Activated CD8-positive, alpha-beta T cell treated with anti-CD3 and anti-CD28 coated beads, Interleukin-2, amount 10 ng/mL, durations not matched to agents 7 days and 5 days (primary cell): ENCODE measurements around the gene SERINC4. TPM values are rescaled to one million over a fixed set of nuclear protein-coding genes. Genes with fewer than 3 reads are reported as not detected.
"Not testable (repeated sequence)": the region's sequence is repeated elsewhere in the genome, so short reads cannot be mapped to it uniquely, and the experiment has no call there.

Experiments
- ATAC-seq: fragments of 150-1000 bp; cut with Tn5 transposase; one replicate; pipeline ENCODE4 v1.10.0; 2021; ENCODE audit warnings: moderate library complexity
- CTCF ChIA-PET: fragments of 350-600 bp; sonication (Branson Sonifier 250); formaldehyde crosslinking; loops from one replicate; lab custom pipeline; 2021; ENCODE audit warnings: antibody characterized with exemption; lab: Charles Lee
- POLR2A ChIA-PET: fragments of 350-600 bp; sonication (Branson Sonifier 250); formaldehyde crosslinking; loops from one replicate; lab custom pipeline; 2021; ENCODE audit warnings: antibody characterized with exemption; lab: Charles Lee
- DNase-seq: peaks from one replicate; pipeline ENCODE4 v3.0.0-alpha.2; 2020
- H3K27ac Mint-ChIP-seq: one replicate; pipeline ENCODE4 v1.8.0; 2021; ENCODE audit warnings: mild to moderate bottlenecking, mixed read lengths
- H3K27me3 Mint-ChIP-seq: one replicate; pipeline ENCODE4 v1.8.0; 2021; ENCODE audit warnings: low read depth, mixed read lengths
- H3K36me3 Mint-ChIP-seq: one replicate; pipeline ENCODE4 v1.8.0; 2021; ENCODE audit warnings: low read depth, mixed read lengths
- H3K4me1 Mint-ChIP-seq: one replicate; pipeline ENCODE4 v1.8.0; 2021; ENCODE audit warnings: low read depth, mixed read lengths
- H3K4me3 Mint-ChIP-seq: one replicate; pipeline ENCODE4 v1.8.0; 2021; ENCODE audit warnings: mild to moderate bottlenecking, mixed read lengths
- H3K9me3 Mint-ChIP-seq: one replicate; pipeline ENCODE4 v1.8.0; 2022; ENCODE audit warnings: mixed read lengths; ENCODE audit not compliant: insufficient read depth
- total RNA-seq, 2 experiments: library from RNA; stranded (reverse); gene quantifications; one replicate each; pipeline ENCODE4 v1.2.3, GENCODE V29; 2021

The SERINC4 gene
- under 1 TPM; 0.21 to 0.39 TPM for total RNA-seq

DNA sequence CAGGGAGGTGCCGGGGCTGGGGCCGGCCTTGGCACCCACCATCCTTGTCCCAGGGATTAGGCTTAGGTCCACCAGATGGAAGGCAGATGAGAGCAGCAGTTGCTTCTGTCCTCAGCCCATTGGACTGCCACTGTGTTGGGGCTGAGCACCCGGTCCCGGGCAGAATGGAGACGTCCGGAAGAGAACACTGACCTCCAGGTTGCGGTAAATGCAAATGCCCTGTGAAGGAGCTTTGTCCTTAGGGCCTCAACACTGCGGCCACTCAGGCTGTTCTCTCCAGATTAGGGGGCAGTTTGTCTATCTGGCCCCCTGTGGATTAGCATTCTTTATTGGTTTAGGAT lies at the start of gene SERINC4:
Gene SERINC4, minus strand, starts transcription at position 276 of the 341 bp plus-strand sequence. Its CDS starts 234 bp downstream, at position 42.
- no peaks in the 10 kb centered on the region for H3K27me3 Mint-ChIP-seq
- no peak for ATAC-seq
- peak within 1 kb of the TSS; percentile 98 for H3K4me3 Mint-ChIP-seq
- peaks cover 49% of the 10 kb centered on the region for H3K4me1 Mint-ChIP-seq
- H3K9me3 Mint-ChIP-seq: no peaks in the 10 kb centered on the region
- no peak for DNase-seq
- CTCF ChIA-PET: interaction anchor here (0.8 to 1.8 kb wide), 4 partner anchors 8 to 28 kb away, joined by 3 to 8 read pairs (median 4); partner anchors contain the start of genes MFAP1 and SERF2
- H3K27ac Mint-ChIP-seq: peak within 1 kb of the TSS; percentile 98
- peaks cover 69% of the 10 kb centered on the region for H3K36me3 Mint-ChIP-seq
- POLR2A ChIA-PET: interaction anchor here (0.5 to 3.4 kb wide), 12 partner anchors 8 to 619 kb away, joined by 3 to 23 read pairs (median 6); partner anchors contain the start of genes ELL3, MFAP1, PDIA3 and SERF2

DNA sequence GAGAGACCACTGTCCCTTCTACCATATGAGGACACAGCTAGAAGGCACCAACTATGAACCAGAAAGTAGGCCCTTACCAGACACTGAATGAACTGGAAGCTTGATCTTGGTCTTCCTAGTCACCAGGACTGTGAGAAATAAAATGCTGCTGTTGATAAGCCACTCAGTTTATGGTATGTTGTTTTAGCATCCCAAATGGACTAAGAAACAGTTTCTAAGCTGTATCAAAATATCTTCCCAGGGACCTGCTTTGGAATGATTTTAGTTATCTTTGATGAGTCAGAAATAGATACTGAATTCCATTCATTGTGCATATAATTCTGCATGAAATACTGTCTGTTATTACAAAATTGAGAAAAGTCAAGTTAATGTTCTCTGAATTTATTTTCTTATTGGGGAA lies 45.4 kb upstream of the SERINC4 start:
- no peaks in the 10 kb centered on the region for H3K27me3 Mint-ChIP-seq
- ChIA-PET POLR2A (no interaction called here), CTCF (no interaction called here)
- DNase-seq (no peak), ATAC-seq (no peak)
- H3K36me3 Mint-ChIP-seq: peaks cover 47% of the 10 kb centered on the region
- H3K4me3 Mint-ChIP-seq: no peak overlapping the region
- no peaks in the 10 kb centered on the region for H3K4me1 Mint-ChIP-seq
- H3K27ac Mint-ChIP-seq: no peak overlapping the region
- no peaks in the 10 kb centered on the region for H3K9me3 Mint-ChIP-seq

DNA sequence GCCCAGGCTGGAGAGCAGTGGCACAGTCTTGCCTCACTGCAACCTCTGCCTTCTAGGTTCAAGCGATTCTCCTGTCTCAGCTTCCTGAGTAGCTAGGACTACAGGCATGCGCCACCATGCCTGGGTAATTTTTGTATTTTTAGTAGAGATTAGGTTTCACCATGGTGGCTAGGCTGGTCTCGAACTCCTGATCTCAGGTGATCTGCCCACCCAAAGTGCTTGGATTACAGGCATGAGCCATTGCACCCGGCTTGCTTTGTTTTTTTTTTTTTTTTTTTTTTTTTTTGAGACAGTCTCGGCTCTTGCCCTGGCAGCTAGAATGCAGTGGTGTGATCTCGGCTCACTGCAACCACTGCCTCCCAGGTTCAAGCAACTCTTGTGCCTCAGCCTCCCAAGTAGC lies 32.5 kb upstream of the SERINC4 start:
- H3K27me3 Mint-ChIP-seq, DNase-seq, ATAC-seq, H3K9me3 Mint-ChIP-seq, H3K4me3 Mint-ChIP-seq: not testable (repeated sequence)
- H3K36me3 Mint-ChIP-seq: peaks cover 66% of the 10 kb centered on the region
- ChIA-PET CTCF (interaction anchor here (0.8 to 1.3 kb wide), 4 partner anchors 8 to 28 kb away, joined by 3 read pairs; partner anchors contain the start of gene MFAP1), POLR2A (interaction anchor here (1.0 to 1.4 kb wide), 2 partner anchors 28 to 39 kb away, joined by 3 to 6 read pairs; no protein-coding TSS in a partner anchor)
- H3K4me1 Mint-ChIP-seq: peaks cover 44% of the 10 kb centered on the region
- peak overlapping the region; percentile 29 for H3K27ac Mint-ChIP-seq

DNA sequence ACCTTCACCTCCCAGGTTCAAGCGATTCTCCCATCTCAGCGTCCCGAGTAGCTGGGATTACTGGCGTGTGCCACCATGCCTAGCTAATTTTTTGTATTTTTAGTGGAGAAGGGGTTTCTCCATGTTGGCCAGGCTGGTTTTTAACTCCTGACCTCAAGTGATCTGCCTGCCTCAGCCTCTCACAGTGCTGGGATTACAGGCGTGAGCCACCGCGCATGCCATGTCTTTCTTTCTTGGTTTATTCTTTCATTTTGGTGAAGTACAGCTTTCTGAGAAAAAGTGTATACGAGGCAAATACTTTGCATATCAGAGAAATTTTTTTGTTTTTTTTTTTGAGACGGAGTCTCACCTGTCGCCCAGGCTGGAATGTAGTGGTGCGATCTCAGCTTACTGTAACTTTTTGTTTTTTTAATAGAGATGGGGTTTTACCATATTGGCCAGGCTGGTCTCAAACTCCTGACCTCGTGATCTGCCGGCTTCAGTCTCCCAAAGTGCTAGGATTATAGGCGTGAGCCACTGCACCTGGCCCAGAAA lies 31.6 kb upstream of the SERINC4 start:
- H3K27me3 Mint-ChIP-seq, DNase-seq, ATAC-seq, H3K9me3 Mint-ChIP-seq: not testable (repeated sequence)
- peaks cover 45% of the 10 kb centered on the region for H3K4me1 Mint-ChIP-seq
- H3K4me3 Mint-ChIP-seq: peak overlapping the region; percentile 26
- POLR2A ChIA-PET: interaction anchor here (0.6 to 1.9 kb wide), 6 partner anchors 10 to 38 kb away, joined by 3 to 10 read pairs (median 4); partner anchors contain the start of genes HYPK and SERINC4
- peaks cover 69% of the 10 kb centered on the region for H3K36me3 Mint-ChIP-seq
- CTCF ChIA-PET: interaction anchor here (1.1 to 1.3 kb wide), 4 partner anchors 9 to 669 kb away, joined by 3 to 4 read pairs (median 3); partner anchors contain the start of gene ELL3
- H3K27ac Mint-ChIP-seq: peak overlapping the region; percentile 50

DNA sequence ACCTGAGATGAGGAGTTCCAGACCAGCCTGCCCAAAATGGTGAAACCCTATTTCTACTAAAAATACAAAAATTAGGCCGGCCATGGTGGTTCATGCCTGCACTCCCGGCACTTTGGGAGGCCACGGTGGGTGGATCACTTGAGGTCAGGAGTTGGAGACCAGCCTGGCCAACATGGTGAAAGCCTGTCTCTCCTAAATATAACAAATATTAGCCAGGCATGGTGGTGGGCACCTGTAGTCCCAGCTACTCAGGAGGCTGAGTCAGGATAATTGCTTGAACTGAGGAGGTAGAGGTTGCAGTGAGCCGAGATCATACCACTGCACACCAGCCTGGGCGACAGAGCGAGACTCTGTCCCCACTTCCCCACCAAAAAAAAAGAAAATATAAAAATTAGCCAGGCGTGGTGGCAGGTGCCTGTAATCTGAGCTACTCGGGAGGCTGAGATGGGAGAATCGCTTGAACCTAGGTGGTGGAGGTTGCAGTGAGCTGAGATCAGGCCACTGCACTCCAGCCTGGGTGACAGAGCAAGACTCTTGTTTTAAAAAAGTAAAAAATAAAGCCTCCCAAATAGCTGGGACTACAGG lies 30.8 kb upstream of the SERINC4 start:
- H3K4me3 Mint-ChIP-seq: peak overlapping the region; percentile 85

DNA sequence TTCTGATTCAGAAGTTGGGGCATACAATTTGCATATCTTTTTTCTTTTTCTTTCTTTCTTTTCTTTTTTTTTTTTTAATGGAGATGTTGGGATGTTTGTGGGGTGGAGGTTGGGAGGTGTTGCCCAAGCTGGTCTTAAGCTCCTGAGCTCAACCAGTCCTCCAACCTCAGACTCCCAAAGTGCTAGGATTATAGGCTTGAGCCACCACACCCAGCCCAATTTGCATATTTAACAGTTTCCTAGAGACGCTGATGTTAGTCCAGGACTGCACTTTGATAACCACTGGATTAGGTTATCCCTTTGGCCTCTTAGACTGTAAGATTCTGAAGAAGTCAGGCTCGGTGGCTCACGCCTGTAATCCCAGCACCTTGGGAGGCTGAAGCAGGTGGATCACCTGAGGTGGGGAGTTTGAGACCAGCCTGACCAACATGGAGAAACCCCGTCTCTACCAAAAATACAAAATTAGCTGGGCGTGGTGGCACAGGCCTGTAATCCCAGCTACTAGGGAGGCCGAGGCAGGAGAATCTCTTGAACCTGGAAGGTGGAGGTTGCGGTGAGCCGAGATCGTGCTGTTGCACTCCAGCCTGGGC lies 30.0 kb upstream of the SERINC4 start:
- H3K27me3 Mint-ChIP-seq, DNase-seq, H3K9me3 Mint-ChIP-seq, CTCF ChIA-PET, ATAC-seq: not testable (repeated sequence)
- peaks cover 60% of the 10 kb centered on the region for H3K36me3 Mint-ChIP-seq
- peaks cover 53% of the 10 kb centered on the region for H3K4me1 Mint-ChIP-seq
- POLR2A ChIA-PET: interaction anchor here (0.6 to 1.9 kb wide), 2 partner anchors 29 kb away, joined by 3 to 10 read pairs; partner anchors contain the start of genes HYPK and SERINC4
- H3K27ac Mint-ChIP-seq: peak overlapping the region; percentile 47
- H3K4me3 Mint-ChIP-seq: peak overlapping the region; percentile 85

More for the DNA sequence above, 30.8 kb upstream of the SERINC4 start:
- ATAC-seq, H3K9me3 Mint-ChIP-seq, H3K27me3 Mint-ChIP-seq, DNase-seq: not testable (repeated sequence)
- Mint-ChIP-seq H3K36me3 (peaks cover 64% of the 10 kb centered on the region), H3K4me1 (peaks cover 47% of the 10 kb centered on the region), H3K27ac (peak overlapping the region; percentile 11)
- ChIA-PET POLR2A (interaction anchor here (0.6 to 1.9 kb wide), 6 partner anchors 9 to 38 kb away, joined by 3 to 10 read pairs (median 4); partner anchors contain the start of genes HYPK and SERINC4), CTCF (interaction anchor here (1.2 kb wide), 2 partner anchors 54 to 670 kb away, joined by 3 to 4 read pairs; partner anchors contain the start of gene ELL3)

DNA sequence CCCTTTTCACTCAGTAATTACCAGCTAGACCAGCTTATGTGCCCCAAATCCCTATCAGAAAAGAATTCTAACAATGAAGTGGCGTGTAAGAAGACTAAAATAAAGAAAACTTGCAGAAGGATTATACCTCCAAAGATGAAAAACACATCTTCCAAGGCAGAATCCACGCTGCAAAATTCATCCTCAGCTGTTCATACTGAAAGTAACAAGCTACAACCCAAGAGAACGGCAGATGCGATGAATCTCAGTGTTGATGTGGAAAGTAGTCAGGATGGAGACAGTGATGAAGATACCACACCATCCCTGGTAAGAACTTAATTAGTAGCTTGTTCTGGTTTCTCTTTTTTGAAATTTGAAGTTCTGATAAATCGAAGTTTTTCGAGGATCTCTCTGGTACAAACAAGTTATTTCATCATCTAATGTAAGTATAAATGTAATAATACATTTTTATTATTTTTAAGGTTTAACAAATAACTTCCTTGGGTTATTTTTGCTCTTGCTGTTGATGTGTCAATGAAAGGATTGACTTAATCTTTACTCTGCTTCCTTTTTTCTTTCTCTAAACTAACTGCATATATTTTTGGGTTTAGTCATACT lies 28.1 kb upstream of the SERINC4 start:
- ChIA-PET CTCF (interaction anchor here (0.8 to 1.4 kb wide), 7 partner anchors 8 to 58 kb away, joined by 3 to 5 read pairs (median 3); partner anchors contain the start of genes ELL3 and SERF2), POLR2A (interaction anchor here (0.5 to 2.0 kb wide), 7 partner anchors 13 to 459 kb away, joined by 3 to 9 read pairs (median 6); partner anchors contain the start of genes ELL3, HYPK, SERF2 and SERINC4)
- DNase-seq (peak; percentile 45), ATAC-seq (peak; percentile 20)
- H3K27ac Mint-ChIP-seq: peak overlapping the region; percentile 95
- no peaks in the 10 kb centered on the region for H3K9me3 Mint-ChIP-seq
- H3K4me3 Mint-ChIP-seq: peak overlapping the region; percentile 85
- H3K4me1 Mint-ChIP-seq: peaks cover 57% of the 10 kb centered on the region
- no peaks in the 10 kb centered on the region for H3K27me3 Mint-ChIP-seq
- H3K36me3 Mint-ChIP-seq: peaks cover 54% of the 10 kb centered on the region

DNA sequence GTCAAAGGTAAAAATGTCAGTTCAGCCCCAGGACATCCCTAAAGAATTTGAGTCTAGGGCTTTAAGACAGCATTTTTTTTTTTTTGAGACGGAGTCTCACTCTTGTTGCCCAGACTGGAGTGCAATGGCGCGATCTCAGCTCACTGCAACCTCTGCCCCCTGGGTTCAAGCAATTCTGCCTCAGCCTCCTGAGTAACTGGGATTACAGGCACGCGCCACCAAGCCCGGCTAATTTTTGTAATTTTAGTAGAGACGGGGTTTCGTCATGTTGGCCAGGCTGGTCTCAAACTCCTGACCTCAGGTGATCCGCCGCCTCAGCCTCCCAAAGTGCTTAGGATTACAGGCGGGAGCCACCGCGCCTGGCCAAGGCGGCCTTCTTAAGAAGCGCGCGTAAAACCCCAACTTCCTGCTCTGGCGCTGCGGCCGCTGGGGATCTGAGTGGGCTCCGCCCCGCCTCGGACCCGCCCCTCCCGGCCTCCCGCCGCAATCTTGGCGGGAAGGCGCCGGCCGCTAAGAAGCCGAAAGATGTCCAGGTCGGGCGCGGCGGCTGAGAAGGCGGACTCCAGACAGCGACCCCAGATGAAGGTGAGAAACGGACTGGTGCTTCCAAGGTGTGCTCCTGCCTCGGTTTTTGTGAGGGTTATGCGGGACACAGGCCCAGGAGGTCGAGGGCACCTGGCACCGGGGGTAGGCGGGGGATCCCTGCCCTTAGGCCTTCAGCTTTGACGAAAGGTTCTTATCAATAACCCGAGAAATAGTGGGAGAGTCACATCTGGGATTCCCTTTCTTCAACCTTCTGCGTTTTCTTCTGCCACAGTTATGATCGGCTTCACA lies 26.7 kb upstream of the SERINC4 start, which contains the start of gene WDR76:
Gene WDR76, plus strand, starts transcription at position 495 of the 834 bp plus-strand sequence. Its CDS starts 31 bp downstream, at position 526.
- Mint-ChIP-seq H3K27me3 (no peaks in the 10 kb centered on the region), H3K27ac (peak within 1 kb of the TSS; percentile 95), H3K4me1 (peaks cover 58% of the 10 kb centered on the region), H3K9me3 (no peaks in the 10 kb centered on the region), H3K4me3 (peak within 1 kb of the TSS; percentile 85), H3K36me3 (peaks cover 49% of the 10 kb centered on the region)
- DNase-seq (peak; percentile 88), ATAC-seq (peak; percentile 69)
- POLR2A ChIA-PET: interaction anchor here (0.6 to 3.1 kb wide), 8 partner anchors 18 to 460 kb away, joined by 3 to 18 read pairs (median 5); partner anchors contain the start of genes ELL3, HYPK, PDIA3 and SERF2
- CTCF ChIA-PET: interaction anchor here (1.4 to 2.3 kb wide), 2 partner anchors 13 to 50 kb away, joined by 3 to 11 read pairs; partner anchors contain the start of gene ELL3

DNA sequence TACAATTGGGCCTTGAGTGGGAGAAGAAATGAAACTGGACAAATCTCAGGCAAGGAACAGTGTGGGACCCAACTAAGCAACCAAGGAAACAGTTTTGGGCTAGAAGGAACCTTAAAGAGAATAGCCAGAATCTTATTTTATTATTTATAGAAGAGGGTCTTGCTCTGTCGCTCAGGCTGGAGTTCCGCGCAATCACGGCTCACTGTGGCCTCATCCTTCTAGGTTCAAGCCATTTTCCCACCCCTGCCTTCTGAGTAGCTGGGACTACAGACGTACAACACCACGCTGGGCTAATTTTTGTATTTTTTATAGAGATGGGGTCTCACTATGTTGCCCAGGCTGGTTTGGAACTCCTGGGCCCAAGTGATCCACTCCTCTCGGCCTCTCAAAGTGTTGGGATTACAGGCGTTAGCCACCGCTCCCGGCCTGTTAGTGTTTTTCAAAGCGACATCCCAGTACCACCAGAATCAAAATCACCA lies 26.0 kb upstream of the SERINC4 start:
- ChIA-PET POLR2A (interaction anchor here (2.0 to 3.1 kb wide), 2 partner anchors 25 to 49 kb away, joined by 9 to 18 read pairs; partner anchors contain the start of genes ELL3, HYPK and SERINC4), CTCF (interaction anchor here (2.0 to 2.3 kb wide), 2 partner anchors 26 to 50 kb away, joined by 8 to 11 read pairs; partner anchors contain the start of genes ELL3, HYPK and SERINC4)
- ATAC-seq (no peak), DNase-seq (no peak)
- Mint-ChIP-seq H3K4me1 (peaks cover 60% of the 10 kb centered on the region), H3K27me3 (no peaks in the 10 kb centered on the region), H3K36me3 (peaks cover 51% of the 10 kb centered on the region), H3K9me3 (no peaks in the 10 kb centered on the region), H3K4me3 (peak overlapping the region; percentile 85), H3K27ac (peak overlapping the region; percentile 95)

DNA sequence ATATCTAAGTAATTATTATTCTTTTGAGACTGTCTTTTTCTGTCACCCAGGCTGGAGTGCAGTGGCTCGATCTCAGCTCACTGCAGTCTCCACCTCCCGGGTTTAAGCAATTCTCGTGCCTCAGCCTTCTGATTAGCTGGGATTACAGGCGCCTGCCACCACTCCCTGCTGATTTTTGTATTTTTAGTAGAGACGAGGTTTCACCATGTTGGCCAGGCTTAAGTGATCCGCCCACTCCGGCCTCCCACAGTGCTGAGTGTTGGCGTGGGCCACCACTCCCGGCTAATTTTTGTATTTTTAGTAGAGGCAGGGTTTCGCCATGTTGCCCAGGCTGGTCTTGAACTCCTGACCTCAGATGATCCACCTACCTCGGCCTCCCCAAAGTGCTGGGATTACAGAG lies 25.3 kb upstream of the SERINC4 start:
- not testable (repeated sequence) for ATAC-seq, H3K4me3 Mint-ChIP-seq, H3K27ac Mint-ChIP-seq, H3K27me3 Mint-ChIP-seq, DNase-seq, H3K9me3 Mint-ChIP-seq
- ChIA-PET CTCF (interaction anchor here (2.0 to 2.3 kb wide), 2 partner anchors 25 to 49 kb away, joined by 8 to 11 read pairs; partner anchors contain the start of genes ELL3, HYPK and SERINC4), POLR2A (interaction anchor here (1.0 to 3.1 kb wide), 5 partner anchors 23 to 76 kb away, joined by 3 to 23 read pairs (median 11); partner anchors contain the start of genes ELL3, HYPK and SERINC4)
- H3K4me1 Mint-ChIP-seq: peaks cover 63% of the 10 kb centered on the region
- peaks cover 47% of the 10 kb centered on the region for H3K36me3 Mint-ChIP-seq
